CD4-positive, alpha-beta memory T cell (primary cell): ENCODE data around the gene ANAPC10. TPM values are rescaled to one million over a fixed set of nuclear protein-coding genes. Genes with fewer than 3 reads are reported as not detected.

Experiments used
- CTCF ChIA-PET: fragments of 350-600 bp; sonication (Branson Sonifier 250); formaldehyde crosslinking; loops from one replicate; lab custom pipeline; 2021; ENCODE audit warnings: inconsistent platforms; ENCODE audit not compliant: partially characterized antibody; lab: Charles Lee
- POLR2A ChIA-PET: fragments of 350-600 bp; sonication (Branson Sonifier 250); formaldehyde crosslinking; loops from one replicate; lab custom pipeline; 2021; ENCODE audit not compliant: partially characterized antibody; lab: Charles Lee
- DNase-seq, 5 donors: peaks; one replicate each; pipeline versions ENCODE4 v3.0.0 to v3.0.0-alpha.2; 2020 to 2022; ENCODE audit warnings: mixed read lengths in 1 of 5
- H3K27ac ChIP-seq: one replicate; pipeline ENCODE4 v1.7.0; 2013; ENCODE audit warnings: low read depth, low read length
- H3K27me3 ChIP-seq: 2 replicates; pipeline ENCODE4 v1.7.0; 2013; ENCODE audit warnings: mild to moderate bottlenecking, low read length, moderate library complexity; ENCODE audit not compliant: insufficient read depth
- H3K36me3 ChIP-seq: 2 replicates; pipeline ENCODE4 v1.7.0; 2013; ENCODE audit warnings: mild to moderate bottlenecking, low read length, moderate library complexity; ENCODE audit not compliant: insufficient read depth
- H3K4me1 ChIP-seq: 2 replicates; pipeline ENCODE4 v1.7.0; 2013; ENCODE audit warnings: mild to moderate bottlenecking, low read length, moderate library complexity; ENCODE audit not compliant: insufficient read depth
- H3K4me3 ChIP-seq, 2 donors: one replicate each; pipeline ENCODE4 v1.7.0; 2013; ENCODE audit warnings: low read length in 2 of 2, mild to moderate bottlenecking in 1 of 2
- H3K9me3 ChIP-seq, 2 donors: one replicate each; pipeline ENCODE4 v1.7.0; 2013; ENCODE audit warnings: low read length in 2 of 2, control low read depth in 1 of 2; ENCODE audit not compliant: control insufficient read depth in 1 of 2
- H3K27ac Mint-ChIP-seq, 7 donors: one replicate each; pipeline ENCODE4 v1.8.0; 2020 to 2021; ENCODE audit warnings: mixed read lengths in 7 of 7, mild to moderate bottlenecking in 6 of 7, inconsistent platforms in 3 of 7, moderate library complexity in 3 of 7
- H3K27me3 Mint-ChIP-seq, 2 donors: one replicate each; pipeline ENCODE4 v1.8.0; 2020 to 2021; ENCODE audit warnings: mixed read lengths in 2 of 2
- H3K36me3 Mint-ChIP-seq, 2 donors: one replicate each; pipeline ENCODE4 v1.8.0; 2020 to 2021; ENCODE audit warnings: mixed read lengths in 2 of 2, inconsistent platforms in 1 of 2, mild to moderate bottlenecking in 1 of 2
- H3K4me1 Mint-ChIP-seq, 4 donors: one replicate each; pipeline ENCODE4 v1.8.0; 2020 to 2021; ENCODE audit warnings: mixed read lengths in 4 of 4, mild to moderate bottlenecking in 1 of 4
- H3K4me3 Mint-ChIP-seq, 8 donors: one replicate each; pipeline ENCODE4 v1.8.0; 2020 to 2021; ENCODE audit warnings: mixed read lengths in 8 of 8, mild to moderate bottlenecking in 7 of 8, moderate library complexity in 6 of 8, inconsistent platforms in 3 of 8
- H3K9me3 Mint-ChIP-seq, 8 donors: one replicate each; pipeline ENCODE4 v1.8.0; 2020 to 2021; ENCODE audit warnings: mixed read lengths in 8 of 8, mild to moderate bottlenecking in 5 of 8, inconsistent platforms in 3 of 8, moderate library complexity in 1 of 8
- intact Hi-C: fragments of 100-400 bp; cut with micrococcal nuclease; formaldehyde crosslinking; loops from one replicate; pipeline ENCODE4 v1.15.1; 2023
- polyA plus RNA-seq, 2 donors: library from polyadenylated mRNA; unstranded; fragments of 300-500 nt; fragmentation: Illumina TruSeq; gene quantifications; one replicate each; pipeline ENCODE4 v1.2.3, GENCODE V29; 2021
- total RNA-seq, 2 experiments: library from RNA; stranded (reverse); gene quantifications; one replicate each; pipeline ENCODE4 v1.2.3, GENCODE V29; 2021

The ANAPC10 gene
- total and polyA plus RNA-seq, 4 experiments from 2014 or later = 14.8 to 40.1 (median 25.6) TPM

- no peaks in the 10 kb centered on the region for H3K9me3 ChIP-seq
- Mint-ChIP-seq H3K4me1 (peaks cover 21 to 30% (median 24%) of the 10 kb centered on the region in 4 donors), H3K27ac (peak overlapping the region in 1 of 7 donors; percentile 1), H3K36me3 (peaks cover 39 to 42% of the 10 kb centered on the region in 2 donors), H3K4me3 (no peak overlapping the region), H3K9me3 (peaks cover 0 to 2% (median 0%) of the 10 kb centered on the region in 8 donors), H3K27me3 (no peaks in the 10 kb centered on the region)
- no peak overlapping the region for H3K4me3 ChIP-seq
- no peak for DNase-seq
- no peaks in the 10 kb centered on the region for H3K36me3 ChIP-seq
- POLR2A ChIA-PET = no interaction called here
- CTCF ChIA-PET = no interaction called here
- intact Hi-C loops = no loop called here
- H3K27ac ChIP-seq = no peak overlapping the region
- H3K4me1 ChIP-seq = peaks cover 4% of the 10 kb centered on the region
- no peaks in the 10 kb centered on the region for H3K27me3 ChIP-seq
Measured at GRCh38 chr4:145075742-145076468, 22.1 kb downstream of the ANAPC10 start.

GRCh38 chr4:145071560-145071959 lies 26.4 kb downstream of the ANAPC10 start:
- POLR2A ChIA-PET = no interaction called here
- Mint-ChIP-seq H3K9me3 (no peaks in the 10 kb centered on the region), H3K4me3 (no peak overlapping the region), H3K36me3 (peaks cover 8 to 9% of the 10 kb centered on the region in 2 donors), H3K27ac (peak overlapping the region in 2 of 7 donors; percentile 2 to 47), H3K4me1 (peaks cover 12 to 20% (median 13%) of the 10 kb centered on the region in 4 donors), H3K27me3 (no peaks in the 10 kb centered on the region)
- Histone ChIP-seq H3K27ac (no peak overlapping the region), H3K4me3 (no peak overlapping the region), H3K4me1 (peaks cover 3% of the 10 kb centered on the region), H3K36me3 (no peaks in the 10 kb centered on the region), H3K27me3 (no peaks in the 10 kb centered on the region), H3K9me3 (no peaks in the 10 kb centered on the region)
- no peak for DNase-seq
- CTCF ChIA-PET = interaction anchor here (1.5 kb wide), 1 partner anchor 10 kb away, joined by 6 read pairs; no protein-coding TSS in a partner anchor
- intact Hi-C loops = no loop called here

GRCh38 chr4:145069361-145069760 lies 28.6 kb downstream of the ANAPC10 start:
- Histone ChIP-seq H3K27me3 (no peaks in the 10 kb centered on the region), H3K4me3 (no peak overlapping the region), H3K4me1 (peaks cover 9% of the 10 kb centered on the region), H3K27ac (no peak overlapping the region), H3K36me3 (no peaks in the 10 kb centered on the region), H3K9me3 (no peaks in the 10 kb centered on the region)
- DNase-seq = no peak
- H3K9me3 Mint-ChIP-seq = no peaks in the 10 kb centered on the region
- H3K27ac Mint-ChIP-seq = no peak overlapping the region
- no peaks in the 10 kb centered on the region for H3K27me3 Mint-ChIP-seq
- H3K36me3 Mint-ChIP-seq = peaks cover 0 to 1% of the 10 kb centered on the region in 2 donors
- H3K4me1 Mint-ChIP-seq = peaks cover 7 to 17% (median 12%) of the 10 kb centered on the region in 4 donors
- intact Hi-C loops = no loop called here
- H3K4me3 Mint-ChIP-seq = no peak overlapping the region
- CTCF ChIA-PET = interaction anchor here (1.1 to 1.4 kb wide), 2 partner anchors 8 to 10 kb away, joined by 3 to 5 read pairs; no protein-coding TSS in a partner anchor
- POLR2A ChIA-PET = no interaction called here

DNA sequence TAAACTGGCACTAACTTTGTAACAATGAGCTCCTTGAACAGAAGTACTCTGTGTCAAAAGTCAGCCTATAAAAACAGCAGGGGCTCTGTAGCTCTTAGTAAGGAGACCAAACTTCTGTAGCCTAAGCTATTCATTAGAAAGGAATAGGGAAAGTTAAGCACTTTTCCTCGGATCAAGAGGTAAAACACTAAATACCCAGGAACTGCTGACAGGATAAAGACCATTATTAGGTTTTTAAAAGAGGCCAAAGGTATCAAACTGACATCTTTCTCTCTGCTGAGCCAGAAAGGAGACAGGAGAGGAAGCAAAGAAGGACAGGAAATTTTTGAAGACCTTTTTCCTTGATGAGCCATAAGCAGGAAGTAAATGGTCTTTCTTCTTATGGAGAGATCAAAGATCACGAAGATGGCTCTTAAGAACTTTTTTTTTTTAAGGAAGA lies 31.9 kb downstream of the ANAPC10 start:
- intact Hi-C loops = no loop called here
- ChIA-PET POLR2A (no interaction called here), CTCF (no interaction called here)
- H3K9me3 ChIP-seq = no peaks in the 10 kb centered on the region
- Mint-ChIP-seq H3K4me1 (peaks cover 8 to 19% (median 10%) of the 10 kb centered on the region in 4 donors), H3K27me3 (no peaks in the 10 kb centered on the region), H3K36me3 (peaks cover 8% of the 10 kb centered on the region in 2 donors), H3K27ac (peak overlapping the region in 3 of 7 donors; percentile 13 to 25 (median 16)), H3K9me3 (no peaks in the 10 kb centered on the region), H3K4me3 (no peak overlapping the region)
- H3K4me3 ChIP-seq = no peak overlapping the region
- no peak overlapping the region for H3K27ac ChIP-seq
- H3K27me3 ChIP-seq = no peaks in the 10 kb centered on the region
- no peak for DNase-seq
- H3K4me1 ChIP-seq = peaks cover 9% of the 10 kb centered on the region
- no peaks in the 10 kb centered on the region for H3K36me3 ChIP-seq

- Histone ChIP-seq H3K36me3 (no peaks in the 10 kb centered on the region), H3K4me1 (peaks cover 5% of the 10 kb centered on the region), H3K4me3 (no peak overlapping the region), H3K27ac (no peak overlapping the region), H3K9me3 (no peaks in the 10 kb centered on the region), H3K27me3 (no peaks in the 10 kb centered on the region)
- Mint-ChIP-seq H3K9me3 (no peaks in the 10 kb centered on the region), H3K4me3 (no peak overlapping the region), H3K27ac (peak overlapping the region in 1 of 7 donors; percentile 74), H3K27me3 (no peaks in the 10 kb centered on the region), H3K4me1 (peaks cover 15 to 18% (median 17%) of the 10 kb centered on the region in 4 donors), H3K36me3 (peaks cover 8 to 9% of the 10 kb centered on the region in 2 donors)
- CTCF ChIA-PET = interaction anchor here (0.9 to 2.1 kb wide), 10 partner anchors 8 to 1503 kb away, joined by 3 to 6 read pairs (median 5); no protein-coding TSS in a partner anchor
- POLR2A ChIA-PET = no interaction called here
- intact Hi-C loops = loop anchor here (1.0 kb wide), 3 partner anchors 887 to 1662 kb away; no protein-coding TSS in a partner anchor
- DNase-seq = peak in 4 of 5 donors; percentile 33 to 43 (median 41)
Measured at GRCh38 chr4:145061318-145061920, 36.6 kb downstream of the ANAPC10 start.

DNA sequence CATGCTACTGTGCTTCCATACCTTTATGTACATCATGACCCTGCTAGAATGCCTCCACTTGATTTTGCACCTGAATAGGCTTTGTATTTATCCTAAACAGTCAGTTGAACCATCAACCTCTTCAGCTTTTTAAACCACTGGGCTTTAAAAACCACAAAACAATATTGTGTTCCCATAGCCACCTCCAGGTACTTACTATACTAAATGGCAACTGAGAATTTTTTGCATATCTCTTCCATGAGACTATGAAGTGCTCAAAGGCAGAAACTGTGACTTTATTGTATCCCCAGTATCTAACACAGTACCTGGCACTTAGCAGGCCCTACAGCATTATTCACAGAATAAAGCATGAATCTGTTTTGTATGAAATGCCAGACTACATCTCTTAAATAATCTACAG lies 39.7 kb downstream of the ANAPC10 start:
- Mint-ChIP-seq H3K4me1 (peaks cover 17 to 28% (median 19%) of the 10 kb centered on the region in 4 donors), H3K36me3 (peaks cover 10 to 16% of the 10 kb centered on the region in 2 donors), H3K4me3 (no peak overlapping the region), H3K27me3 (no peaks in the 10 kb centered on the region), H3K27ac (peak overlapping the region in 1 of 7 donors; percentile 5), H3K9me3 (no peaks in the 10 kb centered on the region)
- H3K4me3 ChIP-seq = no peak overlapping the region
- intact Hi-C loops = no loop called here
- no peaks in the 10 kb centered on the region for H3K9me3 ChIP-seq
- POLR2A ChIA-PET = no interaction called here
- CTCF ChIA-PET = no interaction called here
- H3K27ac ChIP-seq = no peak overlapping the region
- no peaks in the 10 kb centered on the region for H3K27me3 ChIP-seq
- no peaks in the 10 kb centered on the region for H3K4me1 ChIP-seq
- no peak for DNase-seq
- H3K36me3 ChIP-seq = no peaks in the 10 kb centered on the region
